HG03280 (cell line): ENCODE measurements around the gene SLC2A1.

Experiments used
- ATAC-seq: cut with Tn5 transposase; IDR thresholded peaks from one replicate; pipeline ENCODE4 v1.9.1; 2021; ENCODE audit warnings: mild to moderate bottlenecking, moderate library complexity; ENCODE audit not compliant: unreplicated experiment

Gene SLC2A1

GRCh38 chr1:42979896-42980800 is 21.5 kb upstream of the SLC2A1 start:
- no peak for ATAC-seq

- no peak for ATAC-seq
Observed at GRCh38 chr1:42979036-42979430, 20.4 kb upstream of the SLC2A1 start.

GRCh38 chr1:42978317-42979035 is 19.8 kb upstream of the SLC2A1 start:
- no peak for ATAC-seq

GRCh38 chr1:42977653-42978052 is 19.0 kb upstream of the SLC2A1 start:
- no peak for ATAC-seq

- ATAC-seq = no peak
Observed at GRCh38 chr1:42975561-42976225, 17.0 kb upstream of the SLC2A1 start.

GRCh38 chr1:42974767-42975437 is 16.2 kb upstream of the SLC2A1 start:
- ATAC-seq = no peak

- no peak for ATAC-seq
Observed at GRCh38 chr1:42973799-42974198, 15.1 kb upstream of the SLC2A1 start.

GRCh38 chr1:42973286-42973685 is 14.6 kb upstream of the SLC2A1 start:
- no peak for ATAC-seq

GRCh38 chr1:42971841-42972291 is 13.2 kb upstream of the SLC2A1 start:
- ATAC-seq = no peak

GRCh38 chr1:42970143-42970542 is 11.5 kb upstream of the SLC2A1 start:
- ATAC-seq = no peak

GRCh38 chr1:42968654-42969053 is 10.0 kb upstream of the SLC2A1 start:
- no peak for ATAC-seq

- ATAC-seq = no peak
Observed at GRCh38 chr1:42966688-42967612, 8.3 kb upstream of the SLC2A1 start.

- no peak for ATAC-seq
Observed at GRCh38 chr1:42965378-42965777, 6.7 kb upstream of the SLC2A1 start.

- no peak for ATAC-seq
Observed at GRCh38 chr1:42964044-42964812, 5.6 kb upstream of the SLC2A1 start.

GRCh38 chr1:42963378-42964043 is 4.8 kb upstream of the SLC2A1 start:
- ATAC-seq = no peak

- ATAC-seq = no peak
Observed at GRCh38 chr1:42962641-42963377, 4.1 kb upstream of the SLC2A1 start.

- no peak for ATAC-seq
Observed at GRCh38 chr1:42961312-42962091, 2.8 kb upstream of the SLC2A1 start.
